Vagina (tissue), 2 donors: ENCODE measurements around the gene MYO1C. TPM values are rescaled to one million over a fixed set of nuclear protein-coding genes. Genes with fewer than 3 reads are reported as not detected.

ENCODE experiments used
- DNase-seq, 2 donors: peaks; one replicate each; pipeline ENCODE4 v3.0.0-alpha.2; 2017; ENCODE audit errors: extremely low spot score in 2 of 2
- H3K27ac ChIP-seq: fragments of 200-600 bp; sonication (generic); one replicate; pipeline ENCODE4 v1.5.1; 2019
- H3K27me3 ChIP-seq: fragments of 200-600 bp; sonication (generic); one replicate; pipeline ENCODE4 v1.5.1; 2019
- H3K36me3 ChIP-seq, 2 donors: fragments of 200-600 bp; sonication (generic); one replicate each; pipeline ENCODE4 v1.5.1; 2017 to 2019
- H3K4me1 ChIP-seq: fragments of 200-600 bp; sonication (generic); one replicate; pipeline ENCODE4 v1.5.1; 2019
- H3K4me3 ChIP-seq, 2 donors: fragments of 200-600 bp; sonication (generic); 1 replicate in 1 of 2; 2 replicates in 1 of 2; pipeline ENCODE4 v1.5.1; 2016 to 2019
- H3K9me3 ChIP-seq: fragments of 200-600 bp; sonication (generic); one replicate; pipeline ENCODE4 v1.5.1; 2019
- POLR2A ChIP-seq, 2 donors: fragments of 450-650 bp; IDR thresholded peaks; one replicate each; pipeline ENCODE4 v1.6.1; 2017; ENCODE audit warnings: antibody characterized with exemption in 2 of 2, mild to moderate bottlenecking in 2 of 2, moderate library complexity in 2 of 2
- POLR2AphosphoS5 ChIP-seq, 2 donors: sonication (generic); formaldehyde crosslinking; IDR thresholded peaks; one replicate each; pipeline ENCODE4 v1.9.0; 2017; ENCODE audit warnings: antibody characterized with exemption in 2 of 2, mild to moderate bottlenecking in 2 of 2, low read depth in 1 of 2; ENCODE audit not compliant: insufficient read depth in 1 of 2
- intact Hi-C: fragments of 100-400 bp; cut with DNase I; formaldehyde crosslinking; loops from one replicate; pipeline ENCODE4 v1.15.1; 2023
- total RNA-seq: library from RNA; depleted of rRNA; stranded (reverse); fragments of >200 nt; gene quantifications from one replicate; pipeline ENCODE4 v1.2.3, GENCODE V29; 2016
- TF ChIP-seq, protein P1 (sequence below), 3 experiments: fragments of 450-650 bp in 2 of 3; fragments of 200-600 bp in 1 of 3; sonication (generic) in 1 of 3; IDR thresholded peaks; one replicate each; pipeline ENCODE4 v1.5.1; 2017 to 2019; ENCODE audit warnings: antibody characterized with exemption in 3 of 3, mild to moderate bottlenecking in 2 of 3, moderate library complexity in 2 of 3

Gene MYO1C
- total RNA-seq, 1 donor from 2014 or later: 118 TPM

DNA sequence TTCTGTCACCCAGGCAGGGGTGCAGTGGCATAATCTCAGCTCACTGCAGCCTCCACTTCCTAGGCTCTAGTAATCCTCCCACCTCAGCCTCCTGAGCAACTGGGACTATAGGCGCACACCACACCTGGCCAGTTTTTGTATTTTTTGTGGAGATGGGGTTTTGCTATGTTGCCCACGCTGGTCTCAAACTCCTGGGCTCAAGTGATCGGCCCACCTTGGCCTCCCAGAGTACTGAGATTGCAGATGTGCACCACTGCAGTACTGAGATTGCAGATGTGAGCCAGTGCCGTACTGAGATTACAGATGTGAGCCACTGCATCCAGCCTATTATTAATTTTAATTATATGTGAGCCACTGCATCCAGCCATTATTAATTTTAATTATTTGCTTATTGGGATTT, 50.3 kb downstream of the MYO1C start:
- Histone ChIP-seq H3K4me1 (peaks cover 39% of the 10 kb centered on the region), H3K27me3 (no peaks in the 10 kb centered on the region), H3K36me3 (no peaks in the 10 kb centered on the region), H3K27ac (no peak overlapping the region), H3K9me3 (no peaks in the 10 kb centered on the region), H3K4me3 (no peak overlapping the region)
- no peak for DNase-seq
- no peak for TF ChIP-seq POLR2A (IDR thresholded peaks at IDR 0.05)
- TF ChIP-seq POLR2AphosphoS5 (IDR thresholded peaks at IDR 0.05; ENCODE audit: insufficient read depth in 1 of 2, low read depth in 1 of 2): no peak
- TF ChIP-seq, protein P1, sequence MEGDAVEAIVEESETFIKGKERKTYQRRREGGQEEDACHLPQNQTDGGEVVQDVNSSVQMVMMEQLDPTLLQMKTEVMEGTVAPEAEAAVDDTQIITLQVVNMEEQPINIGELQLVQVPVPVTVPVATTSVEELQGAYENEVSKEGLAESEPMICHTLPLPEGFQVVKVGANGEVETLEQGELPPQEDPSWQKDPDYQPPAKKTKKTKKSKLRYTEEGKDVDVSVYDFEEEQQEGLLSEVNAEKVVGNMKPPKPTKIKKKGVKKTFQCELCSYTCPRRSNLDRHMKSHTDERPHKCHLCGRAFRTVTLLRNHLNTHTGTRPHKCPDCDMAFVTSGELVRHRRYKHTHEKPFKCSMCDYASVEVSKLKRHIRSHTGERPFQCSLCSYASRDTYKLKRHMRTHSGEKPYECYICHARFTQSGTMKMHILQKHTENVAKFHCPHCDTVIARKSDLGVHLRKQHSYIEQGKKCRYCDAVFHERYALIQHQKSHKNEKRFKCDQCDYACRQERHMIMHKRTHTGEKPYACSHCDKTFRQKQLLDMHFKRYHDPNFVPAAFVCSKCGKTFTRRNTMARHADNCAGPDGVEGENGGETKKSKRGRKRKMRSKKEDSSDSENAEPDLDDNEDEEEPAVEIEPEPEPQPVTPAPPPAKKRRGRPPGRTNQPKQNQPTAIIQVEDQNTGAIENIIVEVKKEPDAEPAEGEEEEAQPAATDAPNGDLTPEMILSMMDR (IDR thresholded peaks at IDR 0.05): no peak
- intact Hi-C loops: no loop called here

DNA sequence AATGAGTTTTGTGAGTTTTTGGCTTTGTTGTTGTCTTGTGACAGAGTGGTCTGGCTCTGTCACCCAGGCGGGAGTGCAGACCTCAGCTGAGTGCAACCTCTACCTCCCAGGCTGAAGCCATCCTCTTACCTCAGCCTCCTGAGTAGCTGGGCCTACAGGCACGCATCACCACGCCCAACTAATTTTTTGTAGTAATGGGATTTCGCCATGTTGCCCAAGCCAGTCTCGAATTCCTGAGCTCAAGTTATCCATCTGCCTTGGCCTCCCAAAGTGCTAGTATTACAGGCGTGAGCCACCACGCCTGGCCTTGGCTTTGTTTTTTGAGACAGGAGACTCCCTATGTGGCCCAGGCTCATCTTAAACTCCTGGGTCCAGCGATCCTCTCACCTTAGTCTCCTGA, 51.6 kb downstream of the MYO1C start:
- TF ChIP-seq POLR2AphosphoS5 (IDR thresholded peaks at IDR 0.05; ENCODE audit: insufficient read depth in 1 of 2, low read depth in 1 of 2) (no peak), POLR2A (IDR thresholded peaks at IDR 0.05) (no peak)
- TF ChIP-seq, protein P1 (IDR thresholded peaks at IDR 0.05): no peak
- no peak for DNase-seq
- Histone ChIP-seq H3K27ac (no peak overlapping the region), H3K9me3 (no peaks in the 10 kb centered on the region), H3K4me3 (no peak overlapping the region), H3K4me1 (peaks cover 27% of the 10 kb centered on the region), H3K27me3 (no peaks in the 10 kb centered on the region), H3K36me3 (no peaks in the 10 kb centered on the region)
- intact Hi-C loops: no loop called here

DNA sequence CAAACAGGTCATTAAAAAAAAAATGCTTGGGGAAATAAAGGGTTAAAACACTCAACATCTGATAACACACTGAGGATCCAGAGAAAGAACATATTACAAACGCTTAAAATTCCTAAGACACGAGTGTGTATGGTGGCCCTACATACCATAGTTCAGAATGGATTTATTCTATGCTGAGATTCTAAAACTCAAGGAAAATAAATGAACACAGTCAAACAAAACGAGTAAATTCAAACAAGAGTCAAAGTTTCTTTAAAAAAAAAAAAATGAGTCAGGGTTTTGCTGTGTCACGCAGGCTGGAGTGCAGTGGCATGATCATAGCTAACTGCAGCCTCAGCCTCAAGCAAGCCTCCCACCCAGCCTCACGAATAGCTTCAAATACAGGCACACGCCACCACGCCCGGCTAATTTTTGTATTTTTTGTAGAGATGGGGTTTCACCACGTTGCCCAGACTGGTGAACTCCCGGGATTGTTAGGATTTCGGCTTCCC, 53.8 kb downstream of the MYO1C start:
- DNase-seq: no peak
- intact Hi-C loops: no loop called here
- no peak overlapping the region for H3K27ac ChIP-seq
- H3K36me3 ChIP-seq: no peaks in the 10 kb centered on the region
- H3K4me3 ChIP-seq: no peak overlapping the region
- TF ChIP-seq, protein P1 (IDR thresholded peaks at IDR 0.05): no peak
- no peak for TF ChIP-seq POLR2AphosphoS5 (IDR thresholded peaks at IDR 0.05; ENCODE audit: insufficient read depth in 1 of 2, low read depth in 1 of 2)
- peaks cover 20% of the 10 kb centered on the region for H3K4me1 ChIP-seq
- H3K27me3 ChIP-seq: no peaks in the 10 kb centered on the region
- no peaks in the 10 kb centered on the region for H3K9me3 ChIP-seq

DNA sequence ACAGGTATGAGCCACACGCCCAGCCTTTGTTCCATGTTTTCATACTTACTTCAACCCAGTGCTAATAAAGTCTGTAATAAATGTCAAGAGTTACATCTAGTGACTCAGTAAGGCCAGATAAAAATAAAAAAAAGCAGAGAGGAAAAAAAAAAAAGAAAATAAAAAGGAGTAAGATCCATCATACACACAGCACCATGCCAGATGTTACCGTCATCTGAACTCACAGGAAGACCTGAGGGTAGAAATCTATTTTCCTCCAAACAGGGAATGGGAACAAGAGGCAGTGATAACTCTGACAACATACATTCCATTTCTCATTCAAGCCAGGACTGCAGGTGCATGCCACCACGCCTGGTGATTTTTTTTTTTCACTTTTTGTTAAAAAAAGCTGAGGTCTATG, 57.2 kb downstream of the MYO1C start:
- DNase-seq: no peak
- H3K4me3 ChIP-seq: no peak overlapping the region
- no peaks in the 10 kb centered on the region for H3K9me3 ChIP-seq
- H3K36me3 ChIP-seq: no peaks in the 10 kb centered on the region
- no peak overlapping the region for H3K27ac ChIP-seq
- peaks cover 20% of the 10 kb centered on the region for H3K4me1 ChIP-seq
- no peak for TF ChIP-seq POLR2A (IDR thresholded peaks at IDR 0.05)
- TF ChIP-seq, protein P1 (IDR thresholded peaks at IDR 0.05): no peak
- TF ChIP-seq POLR2AphosphoS5 (IDR thresholded peaks at IDR 0.05; ENCODE audit: insufficient read depth in 1 of 2, low read depth in 1 of 2): no peak
- intact Hi-C loops: no loop called here
- H3K27me3 ChIP-seq: no peaks in the 10 kb centered on the region

DNA sequence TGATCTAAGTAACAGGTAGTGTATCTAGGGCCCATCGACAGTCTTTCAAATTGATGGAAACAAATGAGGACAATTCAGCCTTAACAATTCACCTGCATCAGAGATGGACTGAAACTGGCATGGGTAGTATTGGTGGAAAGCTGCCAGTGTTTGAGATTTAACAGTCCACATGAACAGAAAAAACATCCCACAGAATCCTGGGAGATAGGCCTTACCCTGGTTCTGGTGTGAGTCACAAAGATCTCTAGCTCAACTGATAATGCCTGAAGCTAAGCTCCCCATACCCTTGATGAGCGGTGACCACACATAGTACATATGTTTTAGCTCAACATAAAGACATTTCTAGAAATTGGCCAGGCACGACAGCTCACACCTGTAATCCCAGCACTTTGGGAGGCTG, 58.3 kb downstream of the MYO1C start:
- Histone ChIP-seq H3K27ac (no peak overlapping the region), H3K4me1 (peaks cover 15% of the 10 kb centered on the region), H3K9me3 (no peaks in the 10 kb centered on the region), H3K36me3 (no peaks in the 10 kb centered on the region), H3K4me3 (no peak overlapping the region), H3K27me3 (no peaks in the 10 kb centered on the region)
- DNase-seq: no peak
- intact Hi-C loops: no loop called here
- no peak for TF ChIP-seq POLR2A (IDR thresholded peaks at IDR 0.05)
- TF ChIP-seq POLR2AphosphoS5 (IDR thresholded peaks at IDR 0.05; ENCODE audit: insufficient read depth in 1 of 2, low read depth in 1 of 2): no peak
- TF ChIP-seq, protein P1 (IDR thresholded peaks at IDR 0.05): no peak
